KMS-11 (cell line): ENCODE data around the gene ABTB1.

ENCODE experiments used
- H2AFZ ChIP-seq: fragments of 200-600 bp; sonication (generic); 2 replicates; pipeline ENCODE4 v1.6.1; 2016; ENCODE audit warnings: antibody characterized with exemption, mixed run types, low read depth
- H3K27ac ChIP-seq: fragments of 200-600 bp; sonication (generic); 2 replicates; pipeline ENCODE4 v1.6.1; 2016; ENCODE audit warnings: mild to moderate bottlenecking, mixed run types
- H3K27me3 ChIP-seq: fragments of 200-600 bp; sonication (generic); 2 replicates; pipeline ENCODE4 v1.6.1; 2017; ENCODE audit warnings: mild to moderate bottlenecking, low read depth, mixed run types, moderate library complexity; ENCODE audit not compliant: insufficient read depth
- H3K36me3 ChIP-seq: fragments of 200-600 bp; sonication (generic); 2 replicates; pipeline ENCODE4 v1.6.1; 2017; ENCODE audit warnings: mild to moderate bottlenecking, mixed run types; ENCODE audit not compliant: insufficient read depth
- H3K4me1 ChIP-seq: fragments of 200-600 bp; sonication (generic); 2 replicates; pipeline ENCODE4 v1.6.1; 2016; ENCODE audit warnings: mild to moderate bottlenecking, low read depth, mixed run types; ENCODE audit not compliant: poor library complexity, severe bottlenecking
- H3K4me2 ChIP-seq: fragments of 200-600 bp; sonication (generic); 2 replicates; pipeline ENCODE4 v1.7.0; 2016; ENCODE audit warnings: mild to moderate bottlenecking, mixed run types
- H3K4me3 ChIP-seq: fragments of 200-600 bp; sonication (generic); IDR thresholded peaks from 2 replicates; pipeline ENCODE4 v1.6.1; 2017; ENCODE audit warnings: low read depth, low read length, mixed read lengths; ENCODE audit not compliant: insufficient read depth
- H3K79me2 ChIP-seq: fragments of 200-600 bp; sonication (generic); 2 replicates; pipeline ENCODE4 v1.6.1; 2016; ENCODE audit warnings: low read depth, mixed run types; ENCODE audit not compliant: insufficient read depth
- H3K9ac ChIP-seq: fragments of 200-600 bp; sonication (generic); 2 replicates; pipeline ENCODE4 v1.6.1; 2016; ENCODE audit warnings: mild to moderate bottlenecking, mixed run types
- H4K20me1 ChIP-seq: fragments of 200-600 bp; sonication (generic); 2 replicates; pipeline ENCODE4 v1.6.1; 2016; ENCODE audit warnings: mild to moderate bottlenecking, mixed run types; ENCODE audit not compliant: insufficient read depth
- TF ChIP-seq, protein P1 (sequence below): fragments of 200-600 bp; sonication (generic); conservative IDR thresholded peaks from 2 replicates; pipeline ENCODE4 v1.6.1; 2017; ENCODE audit warnings: low read depth, mild to moderate bottlenecking, antibody characterized with exemption, low read length, moderate library complexity, mixed read lengths

ABTB1 gene

GRCh38 chr3:127698691-127699415 is 26.1 kb downstream of the ABTB1 start:
- peaks cover 24% of the 10 kb centered on the region for H3K4me1 ChIP-seq
- H3K4me2 ChIP-seq, result no peak overlapping the region
- TF ChIP-seq, protein P1, sequence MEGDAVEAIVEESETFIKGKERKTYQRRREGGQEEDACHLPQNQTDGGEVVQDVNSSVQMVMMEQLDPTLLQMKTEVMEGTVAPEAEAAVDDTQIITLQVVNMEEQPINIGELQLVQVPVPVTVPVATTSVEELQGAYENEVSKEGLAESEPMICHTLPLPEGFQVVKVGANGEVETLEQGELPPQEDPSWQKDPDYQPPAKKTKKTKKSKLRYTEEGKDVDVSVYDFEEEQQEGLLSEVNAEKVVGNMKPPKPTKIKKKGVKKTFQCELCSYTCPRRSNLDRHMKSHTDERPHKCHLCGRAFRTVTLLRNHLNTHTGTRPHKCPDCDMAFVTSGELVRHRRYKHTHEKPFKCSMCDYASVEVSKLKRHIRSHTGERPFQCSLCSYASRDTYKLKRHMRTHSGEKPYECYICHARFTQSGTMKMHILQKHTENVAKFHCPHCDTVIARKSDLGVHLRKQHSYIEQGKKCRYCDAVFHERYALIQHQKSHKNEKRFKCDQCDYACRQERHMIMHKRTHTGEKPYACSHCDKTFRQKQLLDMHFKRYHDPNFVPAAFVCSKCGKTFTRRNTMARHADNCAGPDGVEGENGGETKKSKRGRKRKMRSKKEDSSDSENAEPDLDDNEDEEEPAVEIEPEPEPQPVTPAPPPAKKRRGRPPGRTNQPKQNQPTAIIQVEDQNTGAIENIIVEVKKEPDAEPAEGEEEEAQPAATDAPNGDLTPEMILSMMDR, result no peak
- no peak overlapping the region for H3K9ac ChIP-seq
- no peaks in the 10 kb centered on the region for H4K20me1 ChIP-seq
- no peaks in the 10 kb centered on the region for H3K27me3 ChIP-seq
- H2AFZ ChIP-seq, result no peak overlapping the region
- H3K27ac ChIP-seq, result no peak overlapping the region
- no peak overlapping the region for H3K4me3 ChIP-seq
- H3K36me3 ChIP-seq, result no peaks in the 10 kb centered on the region
- H3K79me2 ChIP-seq, result no peaks in the 10 kb centered on the region

DNA sequence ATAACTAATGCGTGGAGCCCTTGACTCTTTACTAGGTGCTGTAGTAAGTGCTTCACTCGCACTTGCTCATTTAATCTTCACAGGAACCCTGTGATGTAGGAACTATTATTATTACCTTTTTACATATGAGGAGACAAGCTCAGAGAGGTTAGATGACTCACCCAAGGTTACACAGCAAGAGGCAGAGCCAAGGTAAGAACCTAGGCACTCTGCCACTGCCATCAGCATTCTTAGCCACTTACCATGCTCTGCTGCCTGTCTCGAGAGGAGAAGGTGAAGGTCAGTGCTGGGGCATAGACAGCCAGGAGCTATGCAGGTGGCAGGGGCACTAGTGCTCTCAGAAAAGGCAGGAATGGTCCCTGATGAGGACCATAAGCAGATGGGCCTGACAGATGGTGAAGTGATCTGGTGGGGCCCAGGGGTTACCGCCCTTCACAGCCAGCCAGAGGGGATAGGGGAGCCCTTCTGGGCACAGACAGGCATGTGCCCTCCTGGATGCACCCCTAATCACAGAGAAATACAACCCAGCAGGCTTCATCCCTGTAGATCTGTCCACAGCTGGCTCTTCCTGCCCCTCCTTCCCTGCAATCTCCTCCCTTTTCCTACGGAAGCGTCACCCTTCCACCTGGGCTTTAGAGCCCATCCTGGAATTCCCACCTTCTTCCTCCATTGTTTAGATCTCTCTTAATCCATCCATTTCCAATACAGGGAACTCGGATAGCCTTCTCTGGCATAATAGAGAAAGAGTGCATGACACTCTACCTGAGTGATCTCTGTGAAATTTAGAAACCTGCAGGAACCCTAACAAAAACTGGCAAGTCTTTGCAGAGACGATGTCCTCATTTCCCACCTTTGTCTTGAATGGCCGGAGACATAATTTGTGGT is 26.9 kb downstream of the ABTB1 start:
- Histone ChIP-seq H3K27ac (no peak overlapping the region), H3K79me2 (no peaks in the 10 kb centered on the region), H3K4me3 (no peak overlapping the region), H3K27me3 (no peaks in the 10 kb centered on the region), H3K36me3 (no peaks in the 10 kb centered on the region), H3K4me2 (no peak overlapping the region), H4K20me1 (no peaks in the 10 kb centered on the region), H2AFZ (no peak overlapping the region), H3K4me1 (peaks cover 24% of the 10 kb centered on the region), H3K9ac (no peak overlapping the region)
- TF ChIP-seq, protein P1, result no peak

DNA sequence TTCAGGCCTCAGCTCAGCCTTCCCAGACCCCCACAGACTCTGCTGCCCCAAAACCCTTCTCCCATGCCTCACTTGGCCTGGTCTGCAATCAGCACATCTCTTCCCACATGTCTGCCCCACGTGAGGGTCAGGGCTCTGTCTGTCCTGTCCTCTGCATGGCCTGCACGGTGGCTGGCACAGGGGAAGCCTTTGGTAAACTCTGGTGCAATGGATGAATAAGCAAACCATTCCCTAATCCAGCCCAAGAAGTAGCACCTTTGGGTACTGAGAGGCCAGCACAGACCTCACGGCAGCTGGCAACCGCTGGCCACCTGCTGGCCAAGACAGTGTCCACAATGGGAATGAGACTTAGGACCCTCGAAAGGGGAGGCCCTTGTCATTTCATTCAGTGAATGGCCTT is 27.7 kb downstream of the ABTB1 start:
- H3K9ac ChIP-seq, result no peak overlapping the region
- no peaks in the 10 kb centered on the region for H4K20me1 ChIP-seq
- no peak overlapping the region for H3K4me2 ChIP-seq
- H3K4me1 ChIP-seq, result peaks cover 24% of the 10 kb centered on the region
- H3K27me3 ChIP-seq, result no peaks in the 10 kb centered on the region
- TF ChIP-seq, protein P1, result no peak
- H3K27ac ChIP-seq, result no peak overlapping the region
- no peak overlapping the region for H2AFZ ChIP-seq
- H3K36me3 ChIP-seq, result no peaks in the 10 kb centered on the region
- no peaks in the 10 kb centered on the region for H3K79me2 ChIP-seq
- H3K4me3 ChIP-seq, result no peak overlapping the region

GRCh38 chr3:127701280-127701911 is 28.6 kb downstream of the ABTB1 start:
- Histone ChIP-seq H3K4me1 (peaks cover 19% of the 10 kb centered on the region), H3K4me3 (no peak overlapping the region), H2AFZ (no peak overlapping the region), H4K20me1 (no peaks in the 10 kb centered on the region), H3K27me3 (no peaks in the 10 kb centered on the region), H3K36me3 (no peaks in the 10 kb centered on the region), H3K4me2 (no peak overlapping the region), H3K27ac (no peak overlapping the region), H3K9ac (no peak overlapping the region), H3K79me2 (no peaks in the 10 kb centered on the region)
- TF ChIP-seq, protein P1, result no peak
